ENCODE measurements around the gene TMC2.

DNA sequence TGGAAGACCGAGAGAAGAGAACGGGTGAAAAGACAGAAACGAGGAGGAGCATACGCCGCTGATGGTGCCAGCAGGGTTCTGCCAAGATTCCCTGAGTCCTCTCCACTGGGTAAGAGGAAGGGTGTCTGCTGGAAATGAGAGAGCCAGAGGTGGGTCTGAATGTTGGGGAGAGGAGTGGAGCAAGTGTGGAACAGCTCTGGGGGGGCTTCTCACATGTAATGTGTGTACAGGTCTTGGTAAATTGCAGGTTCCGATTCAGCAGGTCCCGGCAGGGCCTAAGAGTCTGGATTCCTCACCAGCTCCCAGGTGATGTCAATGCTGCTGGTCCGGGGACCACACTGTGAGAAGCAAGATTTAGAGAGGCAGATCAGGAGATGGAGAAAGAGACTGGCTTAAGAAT, 154.8 kb downstream of the TMC2 start:
- TF ChIP-seq, protein P1, sequence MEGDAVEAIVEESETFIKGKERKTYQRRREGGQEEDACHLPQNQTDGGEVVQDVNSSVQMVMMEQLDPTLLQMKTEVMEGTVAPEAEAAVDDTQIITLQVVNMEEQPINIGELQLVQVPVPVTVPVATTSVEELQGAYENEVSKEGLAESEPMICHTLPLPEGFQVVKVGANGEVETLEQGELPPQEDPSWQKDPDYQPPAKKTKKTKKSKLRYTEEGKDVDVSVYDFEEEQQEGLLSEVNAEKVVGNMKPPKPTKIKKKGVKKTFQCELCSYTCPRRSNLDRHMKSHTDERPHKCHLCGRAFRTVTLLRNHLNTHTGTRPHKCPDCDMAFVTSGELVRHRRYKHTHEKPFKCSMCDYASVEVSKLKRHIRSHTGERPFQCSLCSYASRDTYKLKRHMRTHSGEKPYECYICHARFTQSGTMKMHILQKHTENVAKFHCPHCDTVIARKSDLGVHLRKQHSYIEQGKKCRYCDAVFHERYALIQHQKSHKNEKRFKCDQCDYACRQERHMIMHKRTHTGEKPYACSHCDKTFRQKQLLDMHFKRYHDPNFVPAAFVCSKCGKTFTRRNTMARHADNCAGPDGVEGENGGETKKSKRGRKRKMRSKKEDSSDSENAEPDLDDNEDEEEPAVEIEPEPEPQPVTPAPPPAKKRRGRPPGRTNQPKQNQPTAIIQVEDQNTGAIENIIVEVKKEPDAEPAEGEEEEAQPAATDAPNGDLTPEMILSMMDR (IDR thresholded peaks at IDR 0.05), result no peak
- no peak for TF ChIP-seq TAF1 (IDR thresholded peaks at IDR 0.05; ENCODE audit: borderline replicate concordance, low read depth, low read length)
- no peak for TF ChIP-seq MXI1 (IDR thresholded peaks at IDR 0.05; ENCODE audit: low read depth, low read length)
- TF ChIP-seq RFX5 (IDR thresholded peaks at IDR 0.05; ENCODE audit: low read length), result no peak
